ENCODE measurements around the gene TTLL11.

The TTLL11 gene, protein sequence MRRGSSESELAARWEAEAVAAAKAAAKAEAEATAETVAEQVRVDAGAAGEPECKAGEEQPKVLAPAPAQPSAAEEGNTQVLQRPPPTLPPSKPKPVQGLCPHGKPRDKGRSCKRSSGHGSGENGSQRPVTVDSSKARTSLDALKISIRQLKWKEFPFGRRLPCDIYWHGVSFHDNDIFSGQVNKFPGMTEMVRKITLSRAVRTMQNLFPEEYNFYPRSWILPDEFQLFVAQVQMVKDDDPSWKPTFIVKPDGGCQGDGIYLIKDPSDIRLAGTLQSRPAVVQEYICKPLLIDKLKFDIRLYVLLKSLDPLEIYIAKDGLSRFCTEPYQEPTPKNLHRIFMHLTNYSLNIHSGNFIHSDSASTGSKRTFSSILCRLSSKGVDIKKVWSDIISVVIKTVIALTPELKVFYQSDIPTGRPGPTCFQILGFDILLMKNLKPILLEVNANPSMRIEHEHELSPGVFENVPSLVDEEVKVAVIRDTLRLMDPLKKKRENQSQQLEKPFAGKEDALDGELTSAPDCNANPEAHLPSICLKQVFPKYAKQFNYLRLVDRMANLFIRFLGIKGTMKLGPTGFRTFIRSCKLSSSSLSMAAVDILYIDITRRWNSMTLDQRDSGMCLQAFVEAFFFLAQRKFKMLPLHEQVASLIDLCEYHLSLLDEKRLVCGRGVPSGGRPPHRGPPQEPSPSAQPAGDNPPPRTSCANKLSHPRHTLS

GRCh38 chr9:122092611-122093506 is at the start of gene TTLL11:
Gene TTLL11, minus strand, starts transcription at chr9:122093308. Its CDS starts 160 bp downstream, at chr9:122093148.
- DNase-seq, result peak; percentile 11 to 85

DNA sequence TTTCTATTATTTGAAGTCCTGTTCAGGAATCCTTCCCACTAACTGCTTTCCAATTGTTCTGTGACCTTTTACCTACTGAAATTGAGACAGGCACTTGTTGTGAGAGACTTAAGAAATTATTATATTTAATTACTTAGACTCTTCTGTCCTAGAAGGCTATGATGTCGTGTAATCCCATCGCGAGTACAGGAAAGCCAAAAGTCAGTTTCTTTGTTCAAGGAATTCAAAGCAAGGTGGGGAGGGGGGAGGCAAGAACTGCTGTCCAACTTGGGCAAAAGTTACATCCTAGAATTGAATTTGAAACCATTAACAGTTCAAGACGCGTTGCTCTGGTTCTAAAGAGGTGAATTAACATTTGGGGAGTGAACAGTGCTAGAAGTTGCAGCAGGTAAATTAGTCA is 48.6 kb upstream of the TTLL11 start:
- DNase-seq, result no peak

DNA sequence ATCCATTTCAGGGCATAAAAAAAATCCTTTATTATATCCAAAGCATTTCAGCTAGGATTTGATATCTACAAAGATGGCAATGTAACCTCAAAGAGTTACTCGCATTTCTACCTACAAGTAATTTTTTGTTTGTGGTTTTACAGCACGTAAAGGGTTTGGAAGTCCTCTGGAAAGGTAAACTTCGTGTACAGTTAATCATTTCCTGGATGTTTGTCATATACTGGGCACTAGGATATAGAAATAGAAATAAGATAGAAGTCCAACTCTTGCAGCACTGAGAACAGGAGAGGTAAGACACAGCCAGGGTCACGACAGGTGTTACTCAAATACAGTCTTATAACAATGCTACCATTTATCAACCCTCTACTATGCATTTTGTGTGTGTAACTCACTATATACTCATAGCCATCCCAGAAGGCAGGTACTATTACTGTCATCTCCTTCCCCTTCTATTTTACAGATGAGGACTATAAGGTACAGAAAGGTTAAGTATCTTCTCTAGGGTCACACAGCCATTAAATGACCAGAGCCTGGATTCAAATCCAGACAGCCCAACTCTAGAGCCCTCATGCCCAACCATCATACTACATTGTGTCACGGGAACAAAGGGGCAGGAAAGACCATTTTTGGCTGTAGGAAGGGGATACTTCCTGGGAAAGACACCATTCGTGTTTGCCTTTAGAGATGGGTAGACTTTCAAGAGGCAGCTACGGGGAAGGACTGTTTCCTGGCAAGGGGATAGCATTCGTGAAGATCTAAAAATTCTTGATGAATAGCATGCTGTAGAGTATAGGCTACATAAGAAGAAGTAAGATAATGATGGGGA is 47.5 kb upstream of the TTLL11 start:
- DNase-seq, result no peak

GRCh38 chr9:122138560-122139268 is 45.6 kb upstream of the TTLL11 start:
- DNase-seq, result no peak

GRCh38 chr9:122135529-122135859 is 42.4 kb upstream of the TTLL11 start:
- DNase-seq, result no peak

- DNase-seq, result no peak
Observed at GRCh38 chr9:122134822-122135528, 41.9 kb upstream of the TTLL11 start.

DNA sequence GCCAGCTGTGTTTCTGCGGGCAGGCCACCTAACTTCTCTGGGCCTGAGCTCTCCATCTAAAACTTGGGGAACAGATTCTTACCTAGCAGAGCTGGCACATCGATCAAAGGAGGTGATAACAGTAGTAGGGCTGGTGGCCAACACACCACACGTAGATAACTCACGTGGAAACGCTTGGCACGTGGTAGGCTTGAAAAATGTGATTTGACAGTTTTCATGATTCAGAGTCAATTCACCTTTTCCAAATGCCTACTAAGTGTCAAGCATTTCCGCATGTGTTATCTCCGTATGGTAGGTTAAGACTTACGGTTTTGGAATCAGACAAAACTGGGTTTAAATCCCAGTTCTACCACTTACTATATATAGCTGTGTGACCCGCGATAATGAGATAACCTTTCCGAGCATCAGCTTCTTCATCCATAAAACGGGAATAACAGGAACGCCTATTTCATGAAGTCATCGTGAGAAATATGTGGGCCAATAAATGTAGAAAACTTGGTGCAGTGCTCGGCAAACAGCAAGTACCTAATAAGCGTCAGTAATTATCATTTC is 41.0 kb upstream of the TTLL11 start:
- DNase-seq, result no peak

DNA sequence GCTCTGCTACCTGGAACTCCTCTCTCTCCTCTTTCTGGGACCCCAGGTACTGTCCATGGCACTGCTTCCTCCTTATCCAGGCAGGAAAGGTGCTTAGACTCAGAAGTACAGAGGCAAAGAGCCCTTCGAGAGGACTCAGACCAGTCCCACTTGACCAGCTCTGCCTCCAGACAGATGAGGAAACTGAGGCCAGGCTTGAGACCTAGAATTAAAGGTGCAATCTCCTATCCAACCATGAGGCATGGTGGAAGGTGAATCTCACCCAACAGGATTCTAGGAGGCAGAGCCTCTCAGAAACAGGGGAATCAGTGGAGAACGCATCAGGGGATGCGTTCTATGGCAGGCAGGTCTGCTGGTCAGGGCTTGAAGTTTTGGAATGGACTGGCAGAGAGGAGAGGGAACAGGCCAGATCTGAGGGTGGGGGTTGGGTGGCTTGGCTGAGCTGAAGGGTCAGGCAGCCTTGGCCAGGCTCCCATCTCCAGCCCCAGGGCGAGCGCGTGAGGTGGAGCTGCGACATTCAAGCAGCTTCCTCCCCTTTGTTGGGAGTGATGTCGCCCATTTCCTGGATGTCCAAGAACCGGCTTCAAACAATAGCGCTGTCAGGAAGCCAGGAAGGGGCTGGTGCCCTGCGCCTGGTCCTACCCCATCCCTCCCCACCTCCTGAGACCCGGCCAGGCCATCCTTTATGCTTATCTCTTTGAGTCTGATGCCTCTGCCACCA is 40.3 kb upstream of the TTLL11 start:
- no peak for DNase-seq

DNA sequence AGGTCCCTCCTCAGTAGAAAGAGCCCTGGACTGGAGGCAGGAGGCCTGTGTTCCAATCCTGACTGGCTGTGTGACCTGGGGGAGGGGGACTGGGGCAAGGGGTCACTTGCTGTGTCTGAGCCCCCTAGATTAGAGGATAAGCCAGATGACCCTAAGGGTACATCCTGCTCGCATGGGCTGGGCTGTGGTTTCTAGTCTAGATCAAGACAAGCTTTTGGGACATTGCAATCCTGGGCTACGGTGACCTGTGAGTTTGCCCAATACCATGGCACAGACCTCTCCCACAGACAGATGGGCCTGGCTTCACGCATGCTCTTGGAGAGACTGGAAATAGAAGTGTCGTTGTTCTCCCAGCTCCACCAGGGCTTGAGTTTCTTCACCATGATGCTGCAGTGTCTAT is 39.4 kb upstream of the TTLL11 start:
- no peak for DNase-seq

DNA sequence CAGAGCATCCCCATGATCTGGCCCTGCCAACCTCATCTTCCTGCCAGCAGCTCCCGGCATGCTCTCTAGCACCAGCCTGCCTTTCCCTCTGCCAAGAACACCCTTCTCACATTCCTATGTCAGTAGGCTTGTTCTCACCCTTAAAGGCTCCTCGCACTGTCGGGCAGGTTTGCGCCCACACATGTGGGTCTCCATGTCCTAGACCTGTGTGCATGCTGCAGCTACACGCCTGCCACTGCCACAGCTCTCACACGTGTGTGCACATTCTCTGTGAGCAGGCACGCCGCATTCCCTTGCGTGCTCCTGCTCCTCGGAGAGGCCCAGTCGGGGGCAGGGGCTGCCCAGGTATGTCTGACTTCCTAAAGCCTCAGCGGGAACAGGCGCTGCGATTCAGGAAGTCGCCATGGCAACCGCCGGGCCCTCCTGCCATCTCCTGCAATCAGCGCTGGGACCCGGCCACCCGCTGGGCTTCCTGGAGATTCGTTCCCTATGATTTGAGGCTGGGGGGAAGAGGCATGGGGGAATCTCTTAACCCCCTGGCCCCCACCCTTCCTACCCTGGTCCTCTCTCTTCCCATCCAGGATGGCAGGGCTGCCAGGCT is 38.4 kb upstream of the TTLL11 start:
- DNase-seq, result no peak

- no peak for DNase-seq
Observed at GRCh38 chr9:122130837-122131236, 37.7 kb upstream of the TTLL11 start.

- DNase-seq, result no peak
Observed at GRCh38 chr9:122129969-122130368, 36.9 kb upstream of the TTLL11 start.

- no peak for DNase-seq
Observed at GRCh38 chr9:122128969-122129343, 35.8 kb upstream of the TTLL11 start.

DNA sequence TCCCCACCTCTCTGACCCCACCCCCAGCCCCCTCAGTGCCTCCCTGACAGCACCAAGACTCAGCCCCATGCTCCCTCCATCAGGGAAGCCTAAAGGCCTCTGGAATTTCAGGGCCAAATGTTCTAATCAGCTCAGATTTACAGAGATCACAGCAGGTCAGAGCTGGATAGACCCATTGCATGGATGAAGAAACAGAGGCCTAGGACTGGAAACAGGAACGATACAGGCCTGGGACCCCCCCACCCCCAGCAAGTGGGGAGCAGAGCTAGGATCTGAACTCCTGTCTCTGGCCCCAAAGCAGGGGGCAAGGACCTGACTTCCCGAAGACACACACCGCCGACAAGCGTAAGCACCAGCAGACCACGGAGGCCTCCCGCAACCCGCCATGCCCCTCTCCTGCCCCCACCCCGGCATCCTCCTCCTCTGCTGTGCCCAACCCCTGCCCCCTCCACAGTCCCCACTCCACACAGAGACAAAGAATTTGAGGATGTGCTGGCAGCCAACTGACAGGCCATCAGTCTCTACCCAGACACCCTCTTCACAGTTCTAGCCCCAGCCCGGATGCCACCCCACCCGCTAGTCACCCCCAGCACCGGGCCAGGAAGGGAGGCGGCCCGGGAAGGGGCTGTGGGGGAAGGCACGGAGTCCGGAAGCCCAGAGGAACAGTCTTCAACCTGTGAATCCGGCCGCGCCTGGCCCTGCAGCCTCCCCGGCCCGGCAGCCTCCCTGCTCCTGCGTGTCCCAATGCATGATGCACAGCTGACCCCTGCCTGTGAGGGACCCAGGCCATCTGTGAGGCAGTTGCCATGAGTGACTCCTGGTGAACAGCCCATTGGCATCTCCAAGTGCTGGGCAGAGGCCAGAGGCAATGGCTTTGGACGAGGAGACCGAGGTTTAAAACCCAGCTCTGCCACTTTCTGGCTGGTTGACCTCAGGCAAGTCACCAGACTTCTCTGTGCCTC is 35.2 kb upstream of the TTLL11 start:
- DNase-seq, result no peak

GRCh38 chr9:122127396-122127798 is 34.3 kb upstream of the TTLL11 start:
- DNase-seq, result no peak

DNA sequence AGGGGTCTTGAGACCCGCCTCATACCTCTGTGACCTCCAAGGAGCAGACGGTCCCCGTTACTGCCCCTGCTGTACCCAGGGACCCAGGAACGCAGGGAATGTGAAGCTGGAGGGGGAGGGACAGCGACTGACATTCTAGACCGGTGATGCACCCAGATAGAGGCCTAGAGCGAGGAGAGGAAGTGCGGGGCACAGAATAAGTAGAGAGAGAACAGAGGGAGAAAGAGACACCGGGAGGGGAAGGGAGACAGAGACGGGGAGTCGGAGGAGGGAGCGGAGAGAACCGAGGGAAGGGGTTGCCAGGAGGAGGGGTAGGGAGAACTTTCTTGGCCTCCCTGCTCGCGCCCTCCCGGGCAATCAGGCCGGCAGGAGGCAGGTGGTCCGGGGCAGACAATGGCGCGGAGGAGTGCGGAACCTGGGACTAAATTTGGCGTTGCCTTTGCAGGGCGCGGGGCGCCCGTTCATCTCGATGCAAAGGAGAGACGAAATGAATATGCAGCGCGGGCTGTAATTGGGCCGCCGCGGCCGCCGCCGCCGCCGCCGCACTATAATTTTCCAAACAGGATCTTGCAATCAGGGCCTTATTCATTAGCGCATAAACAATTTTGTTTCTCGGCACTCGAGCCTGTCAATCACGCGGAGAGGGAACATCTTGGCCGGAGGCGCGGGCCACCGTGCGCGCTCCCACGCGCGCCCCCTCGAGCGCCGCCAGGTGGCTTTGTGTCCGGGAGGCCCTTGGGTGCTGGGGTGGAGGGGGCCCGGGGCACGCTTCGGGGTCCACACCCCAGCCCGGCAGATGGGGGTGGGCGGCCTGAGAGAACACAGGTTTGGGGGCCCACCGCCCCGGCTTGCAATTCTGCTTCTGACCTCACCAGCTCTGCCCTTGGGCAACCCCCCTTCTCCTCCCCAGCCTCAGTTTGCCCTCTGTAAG is 33.5 kb upstream of the TTLL11 start:
- DNase-seq, result no peak

Measured in NCI-H187 (cell line).